ENCODE measurements around the gene KCNJ15.
"Not testable (repeated sequence)": the region's sequence is repeated elsewhere in the genome, so short reads cannot be mapped to it uniquely, and the experiment has no call there.

The KCNJ15 gene

GRCh38 chr21:38243732-38244406, 12.9 kb upstream of the KCNJ15 start:
- intact Hi-C loops (cut with DNase I) = no loop called here
- no peak for DNase-seq

DNA sequence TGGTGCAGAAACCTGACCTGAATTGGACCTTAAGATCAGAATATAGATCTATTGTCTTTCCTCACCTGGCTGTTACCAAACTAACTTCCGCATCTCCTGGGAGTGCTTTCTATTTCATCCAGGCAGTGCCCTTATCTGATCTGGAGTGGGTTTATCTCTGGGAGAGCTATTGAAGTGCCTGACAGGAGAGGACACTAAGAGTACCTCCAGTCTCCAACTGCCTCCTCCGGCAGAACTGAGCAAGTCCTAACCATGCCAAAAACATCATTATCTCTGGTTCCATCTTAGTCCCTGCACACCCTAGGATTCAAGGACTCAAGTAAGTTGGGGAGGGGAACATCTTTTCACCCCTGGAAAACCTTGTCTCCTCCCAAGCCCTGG, 12.4 kb upstream of the KCNJ15 start:
- intact Hi-C loops (cut with DNase I) = no loop called here
- DNase-seq = no peak

- intact Hi-C loops (cut with DNase I) = no loop called here
- no peak for DNase-seq
Measured at GRCh38 chr21:38244885-38245869, 11.6 kb upstream of the KCNJ15 start.

DNA sequence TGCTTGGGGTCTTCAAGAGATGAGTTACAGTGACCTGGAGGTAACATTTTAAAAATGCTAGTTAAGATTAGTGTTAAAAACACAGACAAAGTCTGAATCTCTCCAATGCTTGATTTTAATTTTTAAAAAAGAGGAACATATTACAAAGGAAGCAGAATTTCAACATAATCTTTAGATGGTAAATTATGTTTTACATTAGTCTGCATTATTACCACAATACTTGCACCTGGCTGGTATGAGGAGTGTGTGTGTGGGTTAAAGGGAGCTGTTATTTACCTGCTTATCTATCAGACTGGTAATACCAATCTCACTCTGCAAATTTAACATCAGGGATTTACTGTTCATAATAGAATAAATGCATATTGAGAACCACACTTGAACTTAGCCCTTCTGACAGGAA, 10.3 kb upstream of the KCNJ15 start:
- no peak for DNase-seq
- intact Hi-C loops (cut with DNase I) = no loop called here

- intact Hi-C loops (cut with DNase I) = not testable (repeated sequence)
Measured at GRCh38 chr21:38247054-38247453, 9.7 kb upstream of the KCNJ15 start.

DNA sequence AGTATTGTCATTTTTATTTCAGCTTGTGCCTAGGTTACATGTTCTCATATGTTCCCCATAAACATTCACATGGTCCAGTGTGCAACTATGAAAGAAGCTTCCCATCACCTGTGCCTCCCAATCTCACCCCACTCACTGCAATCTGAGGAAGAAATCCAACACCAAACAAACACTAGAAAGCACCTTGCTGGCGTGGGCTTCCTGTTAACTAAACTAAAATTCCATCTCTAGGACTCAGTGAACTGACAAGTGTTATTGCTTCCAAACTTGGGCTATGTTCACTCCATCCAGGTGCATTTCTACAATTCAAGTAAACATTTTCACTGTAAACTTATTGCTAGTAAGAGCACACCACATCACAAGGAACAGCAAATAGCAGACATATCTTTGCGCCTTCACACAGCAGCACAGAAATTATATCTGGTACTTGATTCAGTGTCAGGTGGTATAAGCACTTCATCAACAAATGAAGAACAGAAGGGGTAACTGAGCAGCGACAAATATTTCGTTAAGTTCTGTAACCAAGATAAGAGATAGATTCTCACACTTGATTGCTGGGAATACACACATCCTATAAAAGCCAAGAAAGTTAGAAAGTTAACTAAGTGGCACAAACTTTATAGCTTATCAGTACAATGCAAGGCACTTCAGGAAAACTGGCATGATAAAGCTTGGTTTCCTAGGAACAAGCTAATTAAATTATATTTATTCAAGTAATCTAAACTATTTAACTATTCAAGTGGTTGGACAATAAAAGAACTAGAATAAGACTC, 8.9 kb upstream of the KCNJ15 start:
- DNase-seq = no peak
- intact Hi-C loops (cut with DNase I) = no loop called here

More at GRCh38 chr21:38247054-38247453, 9.7 kb upstream of the KCNJ15 start:
- not testable (repeated sequence) for DNase-seq

GRCh38 chr21:38249256-38249655, 7.5 kb upstream of the KCNJ15 start:
- DNase-seq = no peak
- intact Hi-C loops (cut with DNase I) = no loop called here

DNA sequence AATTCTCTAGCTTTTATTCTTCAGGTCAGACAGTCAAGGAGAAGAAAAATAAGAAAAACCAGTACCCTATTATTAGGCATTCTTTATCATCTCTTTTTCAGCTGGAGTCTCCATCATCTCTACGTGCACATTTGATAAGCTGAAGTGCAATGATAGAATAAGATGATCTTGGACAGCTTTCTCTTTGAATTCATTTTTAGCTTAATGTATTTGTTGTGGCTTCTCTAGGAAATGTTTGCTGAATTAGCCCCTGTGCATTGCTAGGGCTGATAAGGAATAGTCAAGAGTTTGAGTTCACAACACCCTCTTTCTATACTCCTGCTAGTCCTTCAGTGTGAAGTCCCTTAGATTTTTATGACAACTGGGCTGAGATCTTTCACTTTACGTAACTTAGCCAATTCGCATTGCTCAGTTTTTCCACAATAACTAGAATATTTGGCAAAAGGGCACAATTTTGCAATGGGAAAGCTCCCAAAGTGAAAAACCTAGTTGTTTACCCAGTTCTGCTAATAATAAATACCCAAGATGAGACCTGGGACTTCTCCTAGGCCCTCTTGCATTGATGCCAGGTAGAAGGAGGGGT, 7.0 kb upstream of the KCNJ15 start:
- no peak for DNase-seq
- intact Hi-C loops (cut with DNase I) = no loop called here

- DNase-seq = no peak
- intact Hi-C loops (cut with DNase I) = no loop called here
Measured at GRCh38 chr21:38250991-38251418, 5.8 kb upstream of the KCNJ15 start.

- intact Hi-C loops (cut with DNase I) = no loop called here
- DNase-seq = no peak
Measured at GRCh38 chr21:38254970-38255369, 1.8 kb upstream of the KCNJ15 start.

GRCh38 chr21:38255571-38256117, 1.1 kb upstream of the KCNJ15 start:
- no peak for DNase-seq
- intact Hi-C loops (cut with DNase I) = no loop called here

DNA sequence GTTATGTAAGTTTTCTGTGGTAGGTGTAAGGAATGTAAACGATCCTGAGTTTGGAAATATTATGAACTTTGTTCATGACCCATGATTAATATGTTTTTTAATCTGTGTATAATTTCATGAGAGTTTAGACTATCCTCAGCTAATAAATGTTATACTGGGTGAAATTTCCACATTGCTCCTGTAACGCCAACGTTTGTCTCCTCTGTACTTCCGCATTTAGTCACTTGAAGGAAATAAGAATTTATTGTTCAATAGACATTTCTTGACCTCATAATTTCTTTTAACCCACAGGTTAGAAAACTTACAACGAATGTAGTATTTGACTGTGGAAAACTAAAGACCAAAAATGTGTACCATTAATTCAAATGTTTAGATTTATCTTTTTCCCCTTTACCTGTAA, 876 bp downstream of the KCNJ15 start:
- intact Hi-C loops (cut with DNase I) = no loop called here
- DNase-seq = no peak

DNA sequence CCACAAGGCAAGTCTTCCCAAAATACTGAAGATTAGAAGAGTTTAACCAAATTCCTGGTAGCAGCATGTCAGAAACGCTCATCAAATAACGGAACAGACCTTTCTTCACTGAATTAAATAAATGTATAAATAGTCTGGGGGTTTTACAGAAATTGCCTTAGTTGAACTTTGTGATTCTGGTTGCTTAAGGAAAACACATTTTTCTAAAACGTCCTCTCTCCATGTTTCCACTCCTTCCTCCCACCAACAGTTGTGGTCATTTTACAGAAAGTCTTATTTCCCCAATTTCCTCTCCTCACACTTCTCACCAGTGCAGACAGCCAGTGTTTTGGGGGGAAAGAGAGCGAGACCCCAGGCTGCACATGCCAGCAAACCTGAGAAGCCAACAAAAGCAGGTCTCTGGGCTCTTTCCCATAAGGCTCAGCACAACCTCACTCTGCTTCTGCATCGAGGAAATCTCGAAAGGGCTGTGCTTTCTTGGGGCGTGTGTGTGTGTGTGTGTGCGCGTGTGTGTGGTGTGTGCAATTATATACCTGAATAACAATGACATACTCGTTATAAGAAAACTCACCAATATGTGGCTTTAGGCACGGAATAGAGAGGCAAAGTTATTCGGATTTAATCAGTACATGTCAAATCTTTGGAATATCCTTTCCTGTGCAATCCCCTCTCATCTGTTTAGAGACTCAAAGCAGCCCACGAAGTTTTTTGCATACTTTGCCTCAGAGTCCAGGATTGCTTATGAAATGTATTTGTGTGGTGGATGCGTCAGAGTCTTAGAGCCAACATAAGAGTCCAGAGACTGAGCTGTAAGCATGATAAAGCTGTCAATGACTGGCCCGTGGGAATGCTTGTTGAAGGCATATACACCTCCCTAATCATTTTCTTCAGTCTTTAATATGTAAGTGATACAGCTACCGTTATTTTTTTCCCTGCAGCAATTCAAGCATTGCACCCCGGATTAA, 2.0 kb downstream of the KCNJ15 start:
- DNase-seq = no peak
- intact Hi-C loops (cut with DNase I) = no loop called here

GRCh38 chr21:38259665-38260064, 2.9 kb downstream of the KCNJ15 start:
- intact Hi-C loops (cut with DNase I) = no loop called here
- no peak for DNase-seq

DNA sequence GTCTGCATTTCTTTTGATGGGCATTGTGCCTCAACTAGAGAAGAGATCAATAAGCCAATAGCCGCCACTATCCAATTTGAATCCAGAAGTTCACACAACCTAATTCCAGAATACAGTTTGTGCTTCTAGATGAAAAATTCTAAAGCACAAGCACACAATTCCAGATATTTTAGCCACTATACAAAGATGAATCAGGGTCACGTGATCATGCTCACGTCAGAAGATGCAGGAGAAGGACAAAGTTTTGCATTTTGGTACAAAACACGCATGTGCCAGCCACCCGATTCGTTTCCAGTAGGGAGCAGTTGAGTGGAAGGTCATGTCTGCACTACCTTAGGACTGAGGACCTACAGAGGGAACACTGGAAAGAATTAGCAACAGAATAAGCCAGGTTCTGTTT, 3.6 kb downstream of the KCNJ15 start:
- intact Hi-C loops (cut with DNase I) = no loop called here
- DNase-seq = no peak

GRCh38 chr21:38261851-38262250, 5.1 kb downstream of the KCNJ15 start:
- intact Hi-C loops (cut with DNase I) = no loop called here

DNA sequence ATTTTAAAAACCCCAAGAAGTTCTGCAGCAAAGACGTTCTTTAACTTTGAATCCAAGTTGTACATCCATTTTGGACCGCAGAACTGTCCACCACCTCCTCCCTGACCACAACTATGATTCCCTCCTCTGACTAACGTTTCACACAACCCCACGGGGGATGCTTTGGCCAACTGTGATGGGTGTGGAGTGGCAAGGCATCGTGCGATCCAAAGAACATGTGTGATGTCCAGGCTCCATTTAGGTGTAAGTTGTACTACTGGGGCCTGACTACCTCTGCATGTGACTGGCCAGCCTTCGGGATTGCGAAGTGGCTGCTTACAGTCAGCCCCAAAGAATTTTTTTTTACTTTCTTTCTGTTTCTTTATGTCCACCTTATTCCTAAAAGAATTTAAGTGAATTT, 6.7 kb downstream of the KCNJ15 start:
- no peak for DNase-seq
- intact Hi-C loops (cut with DNase I) = no loop called here

More at GRCh38 chr21:38261851-38262250, 5.1 kb downstream of the KCNJ15 start:
- DNase-seq = no peak

GRCh38 chr21:38264571-38264970, 7.8 kb downstream of the KCNJ15 start:
- intact Hi-C loops (cut with DNase I) = no loop called here
- no peak for DNase-seq

All from head of caudate nucleus (tissue), 42 donors.